ENCODE data around the gene DDOST.

DDOST gene

DNA sequence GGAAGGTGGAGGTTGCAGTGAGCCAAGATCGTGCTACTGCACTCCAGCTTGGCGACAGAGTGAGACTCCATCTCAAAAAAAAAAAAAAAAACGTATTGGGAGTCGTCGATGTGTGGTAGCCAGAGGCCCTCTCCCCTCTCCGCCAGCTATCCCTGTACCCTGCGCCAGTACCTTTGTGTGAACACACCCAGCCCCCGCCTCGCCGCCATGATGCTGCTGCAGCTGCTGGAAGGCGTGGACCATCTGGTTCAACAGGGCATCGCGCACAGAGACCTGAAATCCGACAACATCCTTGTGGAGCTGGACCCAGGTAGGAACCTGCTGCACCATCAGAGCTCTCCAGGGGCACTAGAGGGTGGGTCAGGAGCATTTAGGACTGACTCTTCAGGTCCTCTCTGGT, 15.8 kb downstream of the DDOST start:
- Histone ChIP-seq H3K9ac (ENCODE audit: low read depth in 1 of 2, low read length in 2 of 2) (no peak overlapping the region), H3K27me3 (ENCODE audit: control insufficient read depth in 1 of 2, insufficient read depth in 2 of 2, low read length in 2 of 2) (no peaks in the 10 kb centered on the region), H3K9me3 (ENCODE audit: control insufficient read depth in 1 of 2, low read length in 2 of 2) (no peaks in the 10 kb centered on the region), H3K4me3 (ENCODE audit: low read depth in 1 of 2, low read length in 2 of 2) (no peak overlapping the region), H3K36me3 (ENCODE audit: control insufficient read depth in 1 of 2, insufficient read depth in 2 of 2, low read length in 2 of 2) (peaks cover 42 to 59% of the 10 kb centered on the region in 2 donors), H3K4me1 (ENCODE audit: control insufficient read depth in 1 of 2, insufficient read depth in 2 of 2, low read length in 2 of 2) (no peaks in the 10 kb centered on the region), H3K27ac (ENCODE audit: low read depth, low read length) (no peak overlapping the region)

DNA sequence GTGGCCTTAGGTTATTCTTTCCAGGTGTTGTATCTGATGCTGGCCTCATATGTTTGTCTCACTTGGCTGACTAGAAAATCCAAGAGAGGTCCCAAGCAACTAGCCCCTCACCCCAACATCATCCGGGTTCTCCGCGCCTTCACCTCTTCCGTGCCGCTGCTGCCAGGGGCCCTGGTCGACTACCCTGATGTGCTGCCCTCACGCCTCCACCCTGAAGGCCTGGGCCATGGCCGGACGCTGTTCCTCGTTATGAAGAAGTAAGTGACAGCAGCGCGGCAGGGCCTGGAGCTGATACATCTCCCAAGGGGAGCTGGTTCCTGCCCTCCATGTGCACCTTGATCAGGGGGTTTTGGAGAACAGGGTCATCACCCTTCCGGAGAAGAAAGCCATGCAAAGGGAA, 16.8 kb downstream of the DDOST start:
- no peak overlapping the region for H3K27ac ChIP-seq (ENCODE audit: low read depth, low read length)
- no peak overlapping the region for H3K9ac ChIP-seq (ENCODE audit: low read depth in 1 of 2, low read length in 2 of 2)
- H3K36me3 ChIP-seq (ENCODE audit: control insufficient read depth in 1 of 2, insufficient read depth in 2 of 2, low read length in 2 of 2): peaks cover 36 to 56% of the 10 kb centered on the region in 2 donors
- no peak overlapping the region for H3K4me3 ChIP-seq (ENCODE audit: low read depth in 1 of 2, low read length in 2 of 2)
- no peaks in the 10 kb centered on the region for H3K4me1 ChIP-seq (ENCODE audit: control insufficient read depth in 1 of 2, insufficient read depth in 2 of 2, low read length in 2 of 2)
- no peaks in the 10 kb centered on the region for H3K9me3 ChIP-seq (ENCODE audit: control insufficient read depth in 1 of 2, low read length in 2 of 2)
- H3K27me3 ChIP-seq (ENCODE audit: control insufficient read depth in 1 of 2, insufficient read depth in 2 of 2, low read length in 2 of 2): no peaks in the 10 kb centered on the region

DNA sequence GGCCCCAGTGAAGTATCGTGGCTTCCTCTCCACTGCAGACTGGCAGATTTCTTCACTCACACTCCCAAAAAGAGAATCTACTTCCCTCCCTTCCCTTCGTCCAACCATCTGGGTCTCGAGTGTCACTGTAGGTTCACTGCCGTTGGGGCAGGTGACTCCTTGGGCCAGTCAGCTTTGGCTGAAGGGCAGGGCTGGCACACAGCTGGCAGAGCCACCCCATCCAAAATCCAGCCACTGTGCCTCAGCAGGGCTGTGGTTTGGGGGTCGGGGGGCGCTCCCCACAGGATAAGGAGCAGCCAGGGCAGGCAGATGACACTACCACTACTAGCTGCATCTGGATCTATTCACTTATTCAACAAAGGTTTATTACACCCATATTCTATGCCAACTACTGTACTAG, 18.1 kb downstream of the DDOST start:
- H3K9ac ChIP-seq (ENCODE audit: low read depth in 1 of 2, low read length in 2 of 2): no peak overlapping the region
- H3K36me3 ChIP-seq (ENCODE audit: control insufficient read depth in 1 of 2, insufficient read depth in 2 of 2, low read length in 2 of 2): peaks cover 32 to 55% of the 10 kb centered on the region in 2 donors
- H3K27ac ChIP-seq (ENCODE audit: low read depth, low read length): no peak overlapping the region
- no peaks in the 10 kb centered on the region for H3K4me1 ChIP-seq (ENCODE audit: control insufficient read depth in 1 of 2, insufficient read depth in 2 of 2, low read length in 2 of 2)
- no peaks in the 10 kb centered on the region for H3K9me3 ChIP-seq (ENCODE audit: control insufficient read depth in 1 of 2, low read length in 2 of 2)
- no peaks in the 10 kb centered on the region for H3K27me3 ChIP-seq (ENCODE audit: control insufficient read depth in 1 of 2, insufficient read depth in 2 of 2, low read length in 2 of 2)
- no peak overlapping the region for H3K4me3 ChIP-seq (ENCODE audit: low read depth in 1 of 2, low read length in 2 of 2)

DNA sequence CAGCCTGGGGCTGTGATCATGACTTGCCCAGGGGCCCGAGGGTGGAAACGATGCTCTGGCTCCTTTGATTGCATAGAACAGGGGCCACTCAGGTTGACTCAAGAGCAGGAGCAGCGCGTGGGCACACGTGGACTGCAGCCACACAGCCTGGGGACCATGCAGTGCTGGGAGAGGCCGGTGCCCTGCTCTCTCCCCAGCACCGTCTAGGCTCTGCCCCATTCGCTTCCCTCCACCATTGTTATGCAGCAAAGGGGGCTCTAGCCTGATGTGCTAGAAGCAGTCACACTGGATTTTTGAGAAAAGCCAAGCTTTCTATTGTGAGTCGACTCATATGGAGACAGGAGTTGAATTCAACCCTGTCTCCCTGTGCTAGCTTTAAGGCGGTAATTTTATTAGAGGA, 19.2 kb downstream of the DDOST start:
- Histone ChIP-seq H3K4me3 (ENCODE audit: low read depth in 1 of 2, low read length in 2 of 2) (no peak overlapping the region), H3K9ac (ENCODE audit: low read depth in 1 of 2, low read length in 2 of 2) (no peak overlapping the region), H3K27me3 (ENCODE audit: control insufficient read depth in 1 of 2, insufficient read depth in 2 of 2, low read length in 2 of 2) (no peaks in the 10 kb centered on the region), H3K9me3 (ENCODE audit: control insufficient read depth in 1 of 2, low read length in 2 of 2) (no peaks in the 10 kb centered on the region), H3K4me1 (ENCODE audit: control insufficient read depth in 1 of 2, insufficient read depth in 2 of 2, low read length in 2 of 2) (no peaks in the 10 kb centered on the region), H3K36me3 (ENCODE audit: control insufficient read depth in 1 of 2, insufficient read depth in 2 of 2, low read length in 2 of 2) (peaks cover 31 to 59% of the 10 kb centered on the region in 2 donors), H3K27ac (ENCODE audit: low read depth, low read length) (no peak overlapping the region)

DNA sequence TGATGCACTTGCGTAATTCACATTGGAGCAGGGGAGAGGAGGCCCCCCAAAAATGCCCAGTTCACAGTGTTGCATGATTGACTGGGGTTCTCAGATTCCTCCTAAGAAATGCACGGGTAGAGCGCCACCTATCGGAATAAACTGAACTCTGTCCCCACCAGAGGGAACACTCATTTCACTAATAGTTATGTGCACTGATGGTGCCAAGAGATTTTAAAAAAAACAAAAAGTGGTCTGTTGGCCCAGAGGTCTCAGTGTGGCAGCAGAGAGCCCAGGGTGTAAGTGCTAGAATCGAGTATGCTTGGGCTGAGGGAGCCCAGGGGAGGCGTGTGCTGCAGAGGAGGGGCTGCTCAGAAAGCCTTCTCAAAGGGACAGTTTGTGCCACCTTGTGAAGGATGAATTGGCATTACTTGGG, 21.0 kb downstream of the DDOST start:
- Histone ChIP-seq H3K27ac (ENCODE audit: low read depth, low read length) (no peak overlapping the region), H3K4me1 (ENCODE audit: control insufficient read depth in 1 of 2, insufficient read depth in 2 of 2, low read length in 2 of 2) (no peaks in the 10 kb centered on the region), H3K27me3 (ENCODE audit: control insufficient read depth in 1 of 2, insufficient read depth in 2 of 2, low read length in 2 of 2) (no peaks in the 10 kb centered on the region), H3K9ac (ENCODE audit: low read depth in 1 of 2, low read length in 2 of 2) (no peak overlapping the region), H3K4me3 (ENCODE audit: low read depth in 1 of 2, low read length in 2 of 2) (no peak overlapping the region), H3K36me3 (ENCODE audit: control insufficient read depth in 1 of 2, insufficient read depth in 2 of 2, low read length in 2 of 2) (peaks cover 27 to 55% of the 10 kb centered on the region in 2 donors), H3K9me3 (ENCODE audit: control insufficient read depth in 1 of 2, low read length in 2 of 2) (no peaks in the 10 kb centered on the region)

DNA sequence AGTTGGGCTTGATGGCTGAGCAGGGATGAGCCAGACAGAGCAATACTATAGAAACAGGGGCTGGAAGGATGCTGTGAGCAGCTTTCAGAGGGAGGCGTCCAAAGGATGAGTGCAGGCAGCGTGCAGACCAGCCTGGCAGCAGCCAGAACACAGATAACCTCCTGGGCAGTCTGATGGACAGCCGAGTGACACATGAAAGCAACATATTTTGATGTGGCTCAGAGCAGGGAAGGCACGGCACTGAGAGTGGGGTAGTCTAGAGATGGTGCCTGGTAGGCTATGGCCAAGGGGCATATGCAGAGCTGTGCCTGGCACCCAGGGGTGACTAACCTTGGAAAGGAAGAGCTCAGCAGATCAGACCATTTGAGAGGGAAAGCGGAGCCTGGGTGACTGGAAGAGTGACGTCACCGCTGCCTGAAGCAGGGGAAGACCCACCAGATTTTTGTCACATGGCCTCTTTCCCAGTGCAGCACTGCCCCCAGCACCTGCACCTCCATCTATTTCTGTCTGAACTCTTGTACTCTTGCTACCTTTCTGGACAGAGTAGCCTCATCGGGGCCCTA, 24.3 kb downstream of the DDOST start:
- Histone ChIP-seq H3K36me3 (ENCODE audit: control insufficient read depth in 1 of 2, insufficient read depth in 2 of 2, low read length in 2 of 2) (peaks cover 12 to 34% of the 10 kb centered on the region in 2 donors), H3K4me1 (ENCODE audit: control insufficient read depth in 1 of 2, insufficient read depth in 2 of 2, low read length in 2 of 2) (peaks cover 16 to 18% of the 10 kb centered on the region in 2 donors), H3K9me3 (ENCODE audit: control insufficient read depth in 1 of 2, low read length in 2 of 2) (no peaks in the 10 kb centered on the region), H3K27ac (ENCODE audit: low read depth, low read length) (no peak overlapping the region), H3K9ac (ENCODE audit: low read depth in 1 of 2, low read length in 2 of 2) (no peak overlapping the region), H3K27me3 (ENCODE audit: control insufficient read depth in 1 of 2, insufficient read depth in 2 of 2, low read length in 2 of 2) (no peaks in the 10 kb centered on the region), H3K4me3 (ENCODE audit: low read depth in 1 of 2, low read length in 2 of 2) (no peak overlapping the region)

DNA sequence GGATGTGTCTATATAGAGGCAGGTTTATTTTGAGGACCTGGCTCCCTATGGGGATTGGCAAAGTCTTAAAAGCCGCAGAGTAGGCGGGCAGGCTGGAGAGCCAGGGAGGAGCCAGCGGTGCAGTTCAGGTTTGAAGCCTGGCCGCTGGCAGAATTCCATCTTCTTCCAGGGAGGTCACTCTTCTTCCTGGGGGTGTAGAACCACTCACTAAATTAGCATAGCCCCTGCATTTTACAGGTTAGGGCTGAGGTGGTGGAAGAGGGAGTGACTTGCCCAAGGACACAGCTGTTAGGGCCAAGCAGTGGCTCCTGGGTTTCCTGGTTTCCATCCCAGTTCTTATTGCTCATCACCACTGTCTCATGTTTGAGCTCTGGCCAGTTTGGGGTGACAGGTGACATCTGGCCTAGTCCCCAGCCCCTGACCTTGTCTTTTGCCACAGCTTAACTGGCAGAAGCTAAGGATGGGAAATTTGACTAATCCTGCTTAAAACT, 26.5 kb downstream of the DDOST start:
- Histone ChIP-seq H3K36me3 (ENCODE audit: control insufficient read depth in 1 of 2, insufficient read depth in 2 of 2, low read length in 2 of 2) (peaks cover 10 to 20% of the 10 kb centered on the region in 2 donors), H3K9me3 (ENCODE audit: control insufficient read depth in 1 of 2, low read length in 2 of 2) (no peaks in the 10 kb centered on the region), H3K4me3 (ENCODE audit: low read depth in 1 of 2, low read length in 2 of 2) (peak overlapping the region; percentile 79 to 86), H3K4me1 (ENCODE audit: control insufficient read depth in 1 of 2, insufficient read depth in 2 of 2, low read length in 2 of 2) (peaks cover 16 to 18% of the 10 kb centered on the region in 2 donors), H3K27ac (ENCODE audit: low read depth, low read length) (no peak overlapping the region), H3K27me3 (ENCODE audit: control insufficient read depth in 1 of 2, insufficient read depth in 2 of 2, low read length in 2 of 2) (no peaks in the 10 kb centered on the region), H3K9ac (ENCODE audit: low read depth in 1 of 2, low read length in 2 of 2) (peak overlapping the region; percentile 50 to 76)

DNA sequence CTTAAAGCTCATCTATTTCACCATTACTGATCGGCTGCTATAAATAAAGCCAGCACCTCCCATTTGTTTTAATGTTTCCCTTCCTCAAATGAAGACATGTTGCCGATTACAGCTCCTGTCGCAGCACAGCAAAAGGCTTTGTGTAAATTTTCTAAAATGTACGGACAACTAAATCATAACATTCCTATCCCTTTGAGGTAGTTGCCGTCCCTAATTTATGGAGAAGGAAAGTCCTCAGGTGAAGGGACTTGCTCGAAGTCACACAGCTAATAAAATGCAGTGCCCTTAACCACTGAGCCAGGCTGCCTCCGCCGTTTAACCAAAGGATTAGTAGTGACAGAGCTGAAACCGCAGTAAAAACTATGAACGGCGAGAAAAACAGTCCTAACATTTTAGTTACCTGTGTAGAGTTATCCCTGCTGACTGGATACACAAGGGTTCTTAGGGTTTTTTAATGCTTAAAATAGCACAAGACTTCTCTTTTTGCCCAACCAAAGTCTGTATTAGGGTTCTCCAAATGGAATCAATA, 27.0 kb downstream of the DDOST start:
- H3K9me3 ChIP-seq (ENCODE audit: control insufficient read depth in 1 of 2, low read length in 2 of 2): no peaks in the 10 kb centered on the region
- peaks cover 5 to 16% of the 10 kb centered on the region in 2 donors for H3K36me3 ChIP-seq (ENCODE audit: control insufficient read depth in 1 of 2, insufficient read depth in 2 of 2, low read length in 2 of 2)
- peaks cover 16 to 18% of the 10 kb centered on the region in 2 donors for H3K4me1 ChIP-seq (ENCODE audit: control insufficient read depth in 1 of 2, insufficient read depth in 2 of 2, low read length in 2 of 2)
- H3K9ac ChIP-seq (ENCODE audit: low read depth in 1 of 2, low read length in 2 of 2): peak overlapping the region; percentile 50 to 76
- H3K4me3 ChIP-seq (ENCODE audit: low read depth in 1 of 2, low read length in 2 of 2): peak overlapping the region; percentile 79 to 86
- H3K27me3 ChIP-seq (ENCODE audit: control insufficient read depth in 1 of 2, insufficient read depth in 2 of 2, low read length in 2 of 2): no peaks in the 10 kb centered on the region
- H3K27ac ChIP-seq (ENCODE audit: low read depth, low read length): no peak overlapping the region

DNA sequence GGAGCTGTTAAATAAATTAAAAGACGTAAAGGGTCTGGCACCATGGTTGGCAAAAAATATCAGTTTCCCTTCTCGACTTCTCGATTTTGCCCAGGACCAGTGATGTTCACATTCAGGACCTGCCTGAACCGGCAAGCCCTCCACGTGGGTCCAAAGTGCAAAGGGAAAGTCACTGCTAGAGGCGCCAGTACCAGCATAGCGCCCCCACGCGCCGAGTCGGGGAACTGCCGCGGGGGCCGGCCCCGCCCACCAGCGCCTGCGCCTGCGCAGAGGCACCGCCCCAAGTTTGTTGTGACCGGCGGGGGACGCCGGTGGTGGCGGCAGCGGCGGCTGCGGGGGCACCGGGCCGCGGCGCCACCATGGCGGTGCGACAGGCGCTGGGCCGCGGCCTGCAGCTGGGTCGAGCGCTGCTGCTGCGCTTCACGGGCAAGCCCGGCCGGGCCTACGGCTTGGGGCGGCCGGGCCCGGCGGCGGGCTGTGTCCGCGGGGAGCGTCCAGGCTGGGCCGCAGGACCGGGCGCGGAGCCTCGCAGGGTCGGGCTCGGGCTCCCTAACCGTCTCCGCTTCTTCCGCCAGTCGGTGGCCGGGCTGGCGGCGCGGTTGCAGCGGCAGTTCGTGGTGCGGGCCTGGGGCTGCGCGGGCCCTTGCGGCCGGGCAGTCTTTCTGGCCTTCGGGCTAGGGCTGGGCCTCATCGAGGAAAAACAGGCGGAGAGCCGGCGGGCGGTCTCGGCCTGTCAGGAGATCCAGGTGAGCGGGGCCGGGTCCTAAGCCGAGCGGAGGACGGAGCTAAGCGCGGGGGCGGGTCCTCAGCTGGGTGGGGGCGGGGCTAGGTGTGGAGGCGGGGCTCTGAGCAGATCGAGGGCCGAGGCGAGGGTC, 27.7 kb downstream of the DDOST start, which contains the start of gene PINK1:
TSS of gene PINK1 (plus strand) at position 269 of the 875 bp plus-strand sequence. CDS start at position 360, 91 bp downstream.
- Histone ChIP-seq H3K4me1 (ENCODE audit: control insufficient read depth in 1 of 2, insufficient read depth in 2 of 2, low read length in 2 of 2) (peaks cover 16 to 18% of the 10 kb centered on the region in 2 donors), H3K36me3 (ENCODE audit: control insufficient read depth in 1 of 2, insufficient read depth in 2 of 2, low read length in 2 of 2) (peaks cover 0 to 9% of the 10 kb centered on the region in 2 donors), H3K4me3 (ENCODE audit: low read depth in 1 of 2, low read length in 2 of 2) (peak within 1 kb of the TSS; percentile 79 to 86), H3K27ac (ENCODE audit: low read depth, low read length) (peak within 1 kb of the TSS; percentile 74), H3K9ac (ENCODE audit: low read depth in 1 of 2, low read length in 2 of 2) (peak within 1 kb of the TSS; percentile 50 to 76), H3K9me3 (ENCODE audit: control insufficient read depth in 1 of 2, low read length in 2 of 2) (no peaks in the 10 kb centered on the region), H3K27me3 (ENCODE audit: control insufficient read depth in 1 of 2, insufficient read depth in 2 of 2, low read length in 2 of 2) (no peaks in the 10 kb centered on the region)

DNA sequence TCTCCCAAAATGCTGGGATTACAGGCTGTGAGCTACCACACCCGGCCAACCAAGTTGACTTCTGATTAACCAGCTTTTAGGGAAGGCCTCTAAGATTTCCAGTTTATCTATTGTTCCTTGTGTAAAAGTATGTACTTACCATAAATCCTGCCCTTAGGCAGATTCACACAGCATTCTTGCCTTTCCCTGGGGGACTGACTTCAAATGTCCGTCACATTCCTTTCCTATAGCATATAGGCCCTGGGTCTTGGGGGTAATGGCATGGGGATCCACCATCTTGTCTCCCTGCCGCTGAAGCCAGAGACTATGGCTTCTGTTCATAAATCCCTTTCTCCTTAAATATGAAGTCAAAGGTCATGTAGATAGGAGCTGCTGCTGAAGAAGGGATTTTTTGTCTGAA, 28.8 kb downstream of the DDOST start:
- peaks cover 16 to 18% of the 10 kb centered on the region in 2 donors for H3K4me1 ChIP-seq (ENCODE audit: control insufficient read depth in 1 of 2, insufficient read depth in 2 of 2, low read length in 2 of 2)
- no peak overlapping the region for H3K27ac ChIP-seq (ENCODE audit: low read depth, low read length)
- H3K36me3 ChIP-seq (ENCODE audit: control insufficient read depth in 1 of 2, insufficient read depth in 2 of 2, low read length in 2 of 2): no peaks in the 10 kb centered on the region
- no peak overlapping the region for H3K9ac ChIP-seq (ENCODE audit: low read depth in 1 of 2, low read length in 2 of 2)
- no peaks in the 10 kb centered on the region for H3K27me3 ChIP-seq (ENCODE audit: control insufficient read depth in 1 of 2, insufficient read depth in 2 of 2, low read length in 2 of 2)
- no peaks in the 10 kb centered on the region for H3K9me3 ChIP-seq (ENCODE audit: control insufficient read depth in 1 of 2, low read length in 2 of 2)
- H3K4me3 ChIP-seq (ENCODE audit: low read depth in 1 of 2, low read length in 2 of 2): no peak overlapping the region
